Kidney (tissue), 14 donors: ENCODE measurements around the gene GPR68. TPM values are rescaled to one million over a fixed set of nuclear protein-coding genes. Genes with fewer than 3 reads are reported as not detected.
"Not testable (repeated sequence)": the region's sequence is repeated elsewhere in the genome, so short reads cannot be mapped to it uniquely, and the experiment has no call there.

Source experiments
- DNase-seq, 5 donors: peaks; one replicate each; pipeline ENCODE4 v3.0.0-alpha.2; 2013 to 2020
- FAIRE-seq: peaks from 2 replicates; lab custom pipeline; 2012; peaks lifted over from hg19 to GRCh38; lab: Jason Lieb, UNC
- H3K27ac ChIP-seq, 2 donors: one replicate each; pipeline ENCODE4 v1.7.0; 2013; ENCODE audit warnings: low read depth in 2 of 2, low read length in 2 of 2, inconsistent platforms in 1 of 2
- H3K27me3 ChIP-seq: one replicate; pipeline ENCODE4 v1.7.1; 2013; ENCODE audit warnings: low read length, inconsistent platforms; ENCODE audit not compliant: control insufficient read depth, insufficient read depth
- H3K36me3 ChIP-seq, 3 donors: one replicate each; pipeline versions ENCODE4 v1.7.0 to v1.7.1; 2013; ENCODE audit warnings: low read length in 3 of 3, control low read depth in 1 of 3, inconsistent platforms in 1 of 3; ENCODE audit not compliant: insufficient read depth in 3 of 3, control insufficient read depth in 2 of 3
- H3K4me1 ChIP-seq, 3 donors: one replicate each; pipeline versions ENCODE4 v1.7.0 to v1.7.1; 2013; ENCODE audit warnings: low read length in 3 of 3, inconsistent platforms in 1 of 3, low read depth in 1 of 3; ENCODE audit not compliant: control insufficient read depth in 2 of 3, insufficient read depth in 2 of 3
- H3K4me3 ChIP-seq, 3 donors: one replicate each; pipeline versions ENCODE4 v1.7.0 to v1.8.1; 2013; ENCODE audit warnings: low read length in 3 of 3, control low read depth in 1 of 3, inconsistent platforms in 1 of 3
- H3K9ac ChIP-seq, 3 donors: one replicate each; pipeline versions ENCODE4 v1.7.0 to v1.7.1; 2013; ENCODE audit warnings: low read length in 3 of 3, control low read depth in 1 of 3, inconsistent platforms in 1 of 3
- H3K9me3 ChIP-seq, 3 donors: one replicate each; pipeline versions ENCODE4 v1.7.0 to v1.7.1; 2013; ENCODE audit warnings: low read length in 3 of 3, control low read depth in 1 of 3, inconsistent platforms in 1 of 3; ENCODE audit not compliant: control insufficient read depth in 2 of 3, insufficient read depth in 1 of 3
- intact Hi-C: fragments of 100-400 bp; cut with DNase I; formaldehyde crosslinking; loops from one replicate; pipeline ENCODE4 v1.11.1; 2022
- polyA plus RNA-seq: library from polyadenylated mRNA; stranded (reverse); fragments of 350-450 nt; fragmentation: Illumina TruSeq; extraction: RNeasy Lipid Tissue Mini Kit (QIAGEN cat#74804); gene quantifications from one replicate; pipeline ENCODE4 v1.2.3, GENCODE V29; 2014; ENCODE audit warnings: low read depth, low replicate concordance; ENCODE audit not compliant: insufficient read depth
- total RNA-seq: library from RNA; stranded (reverse); fragmentation: NEBNext Ultra II Directional; extraction: Animal tissue kit (Norgen Biotek cat#: 25700); gene quantifications from one replicate; pipeline ENCODE4 v1.2.1, GENCODE V29; 2021
- TF ChIP-seq, protein P1 (sequence below): IDR thresholded peaks from 3 replicates; pipeline ENCODE4 v1.5.1; 2012; ENCODE audit warnings: mild to moderate bottlenecking, moderate library complexity, borderline replicate concordance; ENCODE audit not compliant: insufficient read depth; ENCODE audit errors: extremely low read depth
- donor health status: control.
- donor health status: control.
- donor health status: control.
- donor health status: control.
- donor health status: control.
- donor health status: DM: yes; HTN: yes; CAD: no.
- donor health status: Normal renal cell carcinoma (clear cell type).

GPR68 gene
- total and polyA plus RNA-seq, 2 donors from 2014 or later = 0.82 to 1.7 TPM

DNA sequence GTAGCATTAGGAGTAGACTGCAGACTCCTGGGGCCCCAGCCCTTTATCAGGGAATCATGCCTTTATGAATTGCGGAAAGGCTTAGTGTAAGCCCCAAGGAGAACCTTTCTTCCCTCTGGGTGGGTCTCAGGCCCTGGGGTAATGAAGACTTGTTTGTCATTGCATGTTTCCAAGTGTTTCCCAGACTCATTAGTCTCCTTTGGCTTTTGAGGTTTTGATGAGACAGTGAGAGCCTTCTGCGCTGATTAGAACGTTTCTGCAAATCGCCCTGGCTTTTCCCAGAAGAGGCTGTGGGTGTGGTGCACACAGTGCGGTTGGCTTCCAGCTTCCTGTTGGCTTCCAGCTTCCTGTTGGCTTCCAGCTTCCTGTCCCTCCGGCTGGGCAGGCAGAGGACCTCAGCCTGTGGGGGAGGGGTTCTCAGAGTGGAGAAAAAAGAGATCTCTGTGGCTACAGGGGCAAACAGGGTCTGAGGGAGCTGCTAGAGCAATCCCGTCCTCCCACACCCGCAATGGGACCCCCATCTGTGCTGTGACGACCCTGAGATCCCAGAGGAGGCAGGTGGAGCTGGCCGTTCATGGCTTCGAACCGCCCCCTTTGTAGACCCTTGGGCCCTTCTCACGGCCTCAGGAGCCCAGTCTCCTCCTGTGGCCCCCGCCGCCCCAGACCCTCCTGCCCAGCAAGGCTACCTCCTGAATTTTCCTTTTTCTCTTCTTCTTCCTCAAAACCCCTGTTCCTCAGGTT is 42.1 kb downstream of the GPR68 start:
- TF ChIP-seq, protein P1, sequence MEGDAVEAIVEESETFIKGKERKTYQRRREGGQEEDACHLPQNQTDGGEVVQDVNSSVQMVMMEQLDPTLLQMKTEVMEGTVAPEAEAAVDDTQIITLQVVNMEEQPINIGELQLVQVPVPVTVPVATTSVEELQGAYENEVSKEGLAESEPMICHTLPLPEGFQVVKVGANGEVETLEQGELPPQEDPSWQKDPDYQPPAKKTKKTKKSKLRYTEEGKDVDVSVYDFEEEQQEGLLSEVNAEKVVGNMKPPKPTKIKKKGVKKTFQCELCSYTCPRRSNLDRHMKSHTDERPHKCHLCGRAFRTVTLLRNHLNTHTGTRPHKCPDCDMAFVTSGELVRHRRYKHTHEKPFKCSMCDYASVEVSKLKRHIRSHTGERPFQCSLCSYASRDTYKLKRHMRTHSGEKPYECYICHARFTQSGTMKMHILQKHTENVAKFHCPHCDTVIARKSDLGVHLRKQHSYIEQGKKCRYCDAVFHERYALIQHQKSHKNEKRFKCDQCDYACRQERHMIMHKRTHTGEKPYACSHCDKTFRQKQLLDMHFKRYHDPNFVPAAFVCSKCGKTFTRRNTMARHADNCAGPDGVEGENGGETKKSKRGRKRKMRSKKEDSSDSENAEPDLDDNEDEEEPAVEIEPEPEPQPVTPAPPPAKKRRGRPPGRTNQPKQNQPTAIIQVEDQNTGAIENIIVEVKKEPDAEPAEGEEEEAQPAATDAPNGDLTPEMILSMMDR = no peak
- H3K4me1 ChIP-seq = no peaks in the 10 kb centered on the region
- H3K27me3 ChIP-seq = no peaks in the 10 kb centered on the region
- H3K9ac ChIP-seq = no peak overlapping the region
- no peak overlapping the region for H3K4me3 ChIP-seq
- FAIRE-seq = no peak
- peak in 1 of 5 donors; percentile 28 for DNase-seq
- H3K36me3 ChIP-seq = peaks cover 9 to 36% (median 26%) of the 10 kb centered on the region in 3 donors
- intact Hi-C loops = no loop called here
- no peaks in the 10 kb centered on the region for H3K9me3 ChIP-seq
- no peak overlapping the region for H3K27ac ChIP-seq

DNA sequence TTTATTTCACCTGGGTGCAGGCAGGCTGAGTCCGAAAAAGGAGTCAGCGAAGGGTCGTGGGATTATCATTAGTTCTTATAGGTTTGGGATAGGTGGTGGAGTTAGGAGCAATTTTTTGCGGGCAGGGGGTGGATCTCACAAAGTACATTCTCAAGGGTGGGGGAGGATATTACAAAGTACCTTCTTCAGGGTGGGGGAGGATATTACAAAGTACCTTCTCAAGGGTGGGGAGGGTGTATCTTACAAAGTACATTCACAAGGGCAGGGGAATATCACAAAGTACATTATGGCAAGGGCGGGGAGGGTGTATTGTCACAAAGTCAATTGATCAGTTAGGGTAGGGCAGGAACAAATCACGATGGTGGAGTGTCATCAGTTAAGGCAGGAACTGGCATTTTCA is 43.7 kb downstream of the GPR68 start:
- H3K9ac ChIP-seq, DNase-seq, intact Hi-C loops, H3K27ac ChIP-seq, H3K4me1 ChIP-seq, H3K9me3 ChIP-seq, H3K27me3 ChIP-seq, FAIRE-seq, H3K4me3 ChIP-seq: not testable (repeated sequence)
- peaks cover 10 to 43% (median 33%) of the 10 kb centered on the region in 3 donors for H3K36me3 ChIP-seq

DNA sequence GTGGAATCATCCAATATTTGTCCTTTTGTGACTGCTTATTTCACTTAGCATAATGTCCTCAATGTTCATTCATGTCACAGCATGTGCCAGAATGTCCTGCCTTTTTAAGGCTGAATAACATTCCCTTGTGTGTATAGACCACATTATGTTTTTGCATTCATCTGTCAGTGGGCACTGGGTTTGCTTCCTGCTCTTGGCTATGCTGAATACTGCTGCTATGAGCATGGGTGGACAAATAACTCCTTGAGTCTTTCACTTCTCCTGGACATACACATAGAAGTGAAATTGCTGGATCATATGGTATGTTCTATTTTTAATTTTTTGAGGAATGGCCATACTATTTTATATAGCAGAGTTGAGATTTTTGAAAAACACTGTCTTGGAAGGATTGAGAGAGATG is 46.9 kb downstream of the GPR68 start:
- peaks cover 7 to 36% (median 30%) of the 10 kb centered on the region in 3 donors for H3K36me3 ChIP-seq
- no peak overlapping the region for H3K9ac ChIP-seq
- no peak for DNase-seq
- no peaks in the 10 kb centered on the region for H3K27me3 ChIP-seq
- no peak overlapping the region for H3K27ac ChIP-seq
- TF ChIP-seq, protein P1 = no peak
- no peak for FAIRE-seq
- H3K4me1 ChIP-seq = no peaks in the 10 kb centered on the region
- intact Hi-C loops = no loop called here
- H3K4me3 ChIP-seq = no peak overlapping the region
- H3K9me3 ChIP-seq = no peaks in the 10 kb centered on the region

DNA sequence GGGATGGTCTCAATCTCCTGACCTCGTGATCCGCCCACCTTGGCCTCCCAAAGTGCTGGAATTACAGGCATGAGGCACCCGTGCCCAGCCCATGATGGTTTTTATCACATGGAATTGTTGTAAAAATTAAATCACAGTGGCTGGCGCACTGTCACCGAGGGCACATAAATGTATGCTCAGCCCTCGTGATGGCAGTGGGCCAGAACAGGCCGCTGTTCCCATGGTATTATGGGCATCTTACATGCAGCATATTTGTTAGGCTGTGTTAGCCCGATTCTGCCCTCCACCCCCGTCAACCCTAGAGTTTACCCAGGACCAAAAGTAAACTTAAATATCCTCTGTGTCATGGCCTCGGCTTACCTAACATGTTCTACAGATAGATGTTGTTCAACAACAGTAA is 48.6 kb downstream of the GPR68 start:
- Histone ChIP-seq H3K4me1 (no peaks in the 10 kb centered on the region), H3K27me3 (no peaks in the 10 kb centered on the region), H3K36me3 (peaks cover 4 to 39% (median 35%) of the 10 kb centered on the region in 3 donors), H3K4me3 (no peak overlapping the region), H3K27ac (no peak overlapping the region), H3K9ac (no peak overlapping the region), H3K9me3 (no peaks in the 10 kb centered on the region)
- TF ChIP-seq, protein P1 = no peak
- intact Hi-C loops = no loop called here
- no peak for FAIRE-seq
- DNase-seq = no peak
